Astrocyte of the cerebellum (primary cell): Measurements from ENCODE around the gene P2RX1.
A peak's percentile ranks its signal among the peaks of the same experiment; 100 is the strongest.

Experiments
- DNase-seq: peaks from one replicate; pipeline ENCODE4 v3.0.0-alpha.2; 2011; ENCODE audit warnings: low read depth
- H3K4me3 ChIP-seq: 2 replicates; pipeline ENCODE4 v1.5.1; 2011; ENCODE audit warnings: mild to moderate bottlenecking, low read depth, low read length, moderate library complexity
- in situ Hi-C: cut with HindIII; loops from 2 replicates; pipeline ENCODE4 v1.10.0; 2017; ENCODE audit warnings: low sequenced_read_pairs
- TF ChIP-seq, protein P1 (sequence below): IDR thresholded peaks from 2 replicates; pipeline ENCODE4 v1.5.1; 2012; ENCODE audit warnings: low read length, low read depth, moderate library complexity, mild to moderate bottlenecking; ENCODE audit errors: missing control alignments

Gene P2RX1

DNA sequence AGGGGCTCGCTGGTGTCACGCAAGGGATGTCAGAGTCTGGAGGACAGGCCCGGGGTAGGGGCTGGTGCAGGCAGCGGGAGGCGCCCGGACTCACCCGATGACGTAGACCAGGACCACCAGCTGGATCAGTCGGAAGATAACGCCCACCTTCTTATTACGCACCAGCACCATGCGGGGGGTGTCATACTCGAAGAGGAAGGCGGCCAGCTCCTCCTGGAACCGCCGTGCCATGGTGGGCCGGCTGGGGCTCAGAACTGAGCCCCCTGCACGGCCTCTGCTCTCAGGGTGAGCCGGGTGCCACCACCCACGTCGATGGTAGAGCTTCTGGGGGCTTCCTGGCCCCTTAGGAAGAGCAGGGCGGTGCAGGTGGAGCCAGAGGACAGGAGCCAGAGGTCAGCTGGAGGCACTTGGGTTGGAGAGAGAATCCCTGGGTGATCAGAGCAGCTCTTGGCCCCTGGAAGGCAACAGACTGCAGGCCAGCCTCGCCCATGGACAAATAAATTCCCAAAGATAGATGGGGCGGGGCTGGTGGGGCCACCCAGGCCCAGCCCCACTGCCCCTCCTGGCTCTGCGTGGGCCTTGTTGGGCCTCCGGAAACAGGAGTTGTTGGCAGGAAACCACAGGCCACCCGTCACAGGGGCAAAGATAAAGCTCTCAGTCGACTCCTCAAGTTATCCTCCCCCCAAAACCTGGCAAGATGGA, at the start of gene P2RX1:
Gene P2RX1 (minus strand): TSS at position 471 of the 702 bp plus-strand sequence. CDS start 240 bp downstream, at position 231.
- in situ Hi-C loops, result no loop called here
- TF ChIP-seq, protein P1, sequence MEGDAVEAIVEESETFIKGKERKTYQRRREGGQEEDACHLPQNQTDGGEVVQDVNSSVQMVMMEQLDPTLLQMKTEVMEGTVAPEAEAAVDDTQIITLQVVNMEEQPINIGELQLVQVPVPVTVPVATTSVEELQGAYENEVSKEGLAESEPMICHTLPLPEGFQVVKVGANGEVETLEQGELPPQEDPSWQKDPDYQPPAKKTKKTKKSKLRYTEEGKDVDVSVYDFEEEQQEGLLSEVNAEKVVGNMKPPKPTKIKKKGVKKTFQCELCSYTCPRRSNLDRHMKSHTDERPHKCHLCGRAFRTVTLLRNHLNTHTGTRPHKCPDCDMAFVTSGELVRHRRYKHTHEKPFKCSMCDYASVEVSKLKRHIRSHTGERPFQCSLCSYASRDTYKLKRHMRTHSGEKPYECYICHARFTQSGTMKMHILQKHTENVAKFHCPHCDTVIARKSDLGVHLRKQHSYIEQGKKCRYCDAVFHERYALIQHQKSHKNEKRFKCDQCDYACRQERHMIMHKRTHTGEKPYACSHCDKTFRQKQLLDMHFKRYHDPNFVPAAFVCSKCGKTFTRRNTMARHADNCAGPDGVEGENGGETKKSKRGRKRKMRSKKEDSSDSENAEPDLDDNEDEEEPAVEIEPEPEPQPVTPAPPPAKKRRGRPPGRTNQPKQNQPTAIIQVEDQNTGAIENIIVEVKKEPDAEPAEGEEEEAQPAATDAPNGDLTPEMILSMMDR, result no peak
- no peak for DNase-seq
- no peak within 1 kb of the TSS for H3K4me3 ChIP-seq

GRCh38 chr17:3965118-3965800, 49.0 kb upstream of the P2RX1 start:
- DNase-seq, result no peak
- H3K4me3 ChIP-seq, result no peak overlapping the region
- TF ChIP-seq, protein P1, result no peak
- in situ Hi-C loops, result no loop called here

DNA sequence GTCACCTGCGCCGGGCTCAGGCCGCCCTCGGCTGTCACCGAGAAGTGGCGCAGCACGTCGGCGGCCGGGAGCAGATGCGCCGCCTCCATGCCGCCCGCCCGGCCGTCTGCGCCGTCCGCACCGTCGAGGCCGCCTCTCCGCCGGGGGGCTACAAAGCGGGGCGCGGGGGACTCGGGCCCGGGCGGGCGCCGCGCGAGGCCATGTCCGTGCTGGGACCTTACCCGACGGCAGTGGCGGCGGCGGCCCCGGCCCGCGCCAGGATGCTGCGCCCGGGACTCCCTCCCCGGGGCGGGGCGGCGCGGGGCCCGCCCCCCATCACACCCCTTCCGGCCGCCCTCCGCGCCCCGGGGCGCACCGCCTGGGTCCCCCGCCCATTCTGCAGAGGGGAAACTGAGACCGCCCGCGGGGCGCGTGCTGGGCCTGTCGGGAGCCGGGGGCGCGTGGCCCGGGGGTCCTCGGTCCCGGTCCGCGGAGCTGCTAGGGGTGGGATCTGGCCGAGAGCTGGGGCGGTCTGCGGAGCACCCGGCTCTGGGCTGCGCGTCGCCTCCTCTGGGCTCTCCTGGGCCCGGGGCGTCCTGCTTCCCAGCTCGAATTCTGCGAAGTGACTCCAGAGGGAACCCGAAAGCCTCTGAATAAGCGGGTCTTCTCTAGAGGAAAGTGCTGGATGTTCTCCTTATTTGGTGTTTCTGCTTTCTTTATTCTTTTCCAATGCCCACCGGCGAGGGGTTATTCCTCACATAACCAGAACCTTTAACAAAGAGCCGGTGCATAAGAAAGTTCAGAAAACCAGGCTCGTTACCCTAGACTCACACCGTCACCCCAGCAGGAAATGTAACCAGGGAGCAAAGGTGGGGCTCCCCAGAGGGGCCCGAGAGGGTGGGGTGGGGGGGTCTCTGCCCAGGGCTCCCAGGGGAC, 48.2 kb upstream of the P2RX1 start, which contains the start of gene ATP2A3:
Gene ATP2A3 (minus strand): TSS at position 235 of the 915 bp plus-strand sequence. CDS start 146 bp downstream, at position 89.
- DNase-seq, result no peak
- in situ Hi-C loops, result no loop called here
- TF ChIP-seq, protein P1, result no peak

DNA sequence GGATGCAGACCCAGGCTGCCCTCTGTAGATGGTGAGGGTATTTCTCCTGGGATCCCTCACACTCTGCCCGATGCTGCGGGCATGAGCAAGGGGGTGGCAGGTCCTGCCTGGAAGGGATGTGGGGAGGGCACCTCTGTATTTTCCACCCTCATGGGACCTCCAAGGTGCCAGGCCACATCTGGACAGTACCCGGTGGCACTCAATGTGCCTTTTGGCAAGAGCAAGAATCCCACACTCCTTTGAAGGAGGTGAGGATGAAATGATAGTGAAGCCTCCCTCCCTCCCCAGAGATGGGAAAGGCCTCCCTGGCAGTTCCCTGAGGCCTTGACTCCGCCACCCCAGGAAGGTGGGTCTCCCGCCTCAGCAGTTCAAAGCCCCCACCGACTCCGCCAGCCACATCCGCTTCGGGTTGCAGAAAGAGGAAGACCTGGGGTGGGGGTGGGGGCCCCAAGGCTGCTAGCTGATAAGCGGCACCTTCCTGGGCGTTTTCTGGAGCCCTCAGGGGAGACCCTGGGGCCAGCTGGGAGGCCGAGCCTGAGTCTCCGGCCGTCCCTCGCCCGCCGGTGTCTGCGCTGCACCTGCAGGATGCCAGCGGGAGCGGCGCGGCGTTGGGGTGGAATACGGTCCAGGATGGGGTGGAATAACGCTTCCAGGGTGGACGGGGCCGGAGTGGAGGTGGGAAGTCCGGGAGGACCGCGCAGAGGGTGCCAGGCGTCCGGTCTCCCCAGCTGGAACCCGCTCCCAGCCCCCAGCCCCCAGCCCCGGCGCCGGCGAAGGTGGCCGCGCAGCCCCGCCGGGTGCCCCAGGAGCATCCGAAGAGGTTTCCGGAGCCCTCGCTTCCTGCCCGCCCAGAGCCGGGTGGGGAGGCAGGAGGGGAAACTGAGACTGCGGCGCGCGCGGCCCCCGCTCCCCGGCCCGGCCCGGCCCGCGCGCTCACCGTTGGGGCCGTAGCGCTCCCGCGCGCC, 47.3 kb upstream of the P2RX1 start:
- in situ Hi-C loops, result no loop called here
- no peak for DNase-seq

More for the DNA sequence above, 48.2 kb upstream of the P2RX1 start, which contains the start of gene ATP2A3:
- H3K4me3 ChIP-seq, result peak within 1 kb of the TSS; percentile 12

GRCh38 chr17:3962965-3963236, 46.6 kb upstream of the P2RX1 start:
- no peak overlapping the region for H3K4me3 ChIP-seq
- in situ Hi-C loops, result no loop called here
- no peak for DNase-seq
- TF ChIP-seq, protein P1, result no peak

More for the DNA sequence above, 47.3 kb upstream of the P2RX1 start:
- TF ChIP-seq, protein P1, result no peak
- no peak overlapping the region for H3K4me3 ChIP-seq
